ENCODE measurements around the gene ZNF750.

DNA sequence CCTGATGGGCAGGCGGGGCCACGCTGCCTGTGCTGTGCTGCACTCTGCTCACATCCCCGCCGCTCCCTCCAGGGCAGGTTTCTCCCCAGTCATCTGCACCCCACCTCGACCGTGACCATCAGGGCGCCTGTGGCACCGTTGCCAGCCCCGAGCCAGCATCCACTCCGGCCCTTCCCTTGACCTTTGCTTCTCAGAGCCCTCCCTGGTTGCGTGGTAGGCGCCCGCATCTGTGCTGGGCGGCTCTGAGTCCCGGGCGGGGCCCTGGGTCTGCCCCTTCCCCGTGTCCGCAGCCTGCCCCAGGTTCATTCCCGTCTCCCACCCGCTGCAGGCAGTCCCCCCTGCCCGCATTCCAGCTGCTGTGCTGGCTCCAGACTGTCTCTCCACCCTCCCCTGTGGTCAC lies 33.2 kb downstream of the ZNF750 start:
- no peak for TF ChIP-seq POLR2A (IDR thresholded peaks at IDR 0.05)
- TF ChIP-seq, protein P1, sequence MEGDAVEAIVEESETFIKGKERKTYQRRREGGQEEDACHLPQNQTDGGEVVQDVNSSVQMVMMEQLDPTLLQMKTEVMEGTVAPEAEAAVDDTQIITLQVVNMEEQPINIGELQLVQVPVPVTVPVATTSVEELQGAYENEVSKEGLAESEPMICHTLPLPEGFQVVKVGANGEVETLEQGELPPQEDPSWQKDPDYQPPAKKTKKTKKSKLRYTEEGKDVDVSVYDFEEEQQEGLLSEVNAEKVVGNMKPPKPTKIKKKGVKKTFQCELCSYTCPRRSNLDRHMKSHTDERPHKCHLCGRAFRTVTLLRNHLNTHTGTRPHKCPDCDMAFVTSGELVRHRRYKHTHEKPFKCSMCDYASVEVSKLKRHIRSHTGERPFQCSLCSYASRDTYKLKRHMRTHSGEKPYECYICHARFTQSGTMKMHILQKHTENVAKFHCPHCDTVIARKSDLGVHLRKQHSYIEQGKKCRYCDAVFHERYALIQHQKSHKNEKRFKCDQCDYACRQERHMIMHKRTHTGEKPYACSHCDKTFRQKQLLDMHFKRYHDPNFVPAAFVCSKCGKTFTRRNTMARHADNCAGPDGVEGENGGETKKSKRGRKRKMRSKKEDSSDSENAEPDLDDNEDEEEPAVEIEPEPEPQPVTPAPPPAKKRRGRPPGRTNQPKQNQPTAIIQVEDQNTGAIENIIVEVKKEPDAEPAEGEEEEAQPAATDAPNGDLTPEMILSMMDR (IDR thresholded peaks at IDR 0.05): no peak
